ENCODE measurements around the gene TFF2. TPM values are rescaled to one million over a fixed set of nuclear protein-coding genes. Genes with fewer than 3 reads are reported as not detected.

TFF2 gene
- total and polyA plus RNA-seq, 3 experiments from 2014 or later: not detected

DNA sequence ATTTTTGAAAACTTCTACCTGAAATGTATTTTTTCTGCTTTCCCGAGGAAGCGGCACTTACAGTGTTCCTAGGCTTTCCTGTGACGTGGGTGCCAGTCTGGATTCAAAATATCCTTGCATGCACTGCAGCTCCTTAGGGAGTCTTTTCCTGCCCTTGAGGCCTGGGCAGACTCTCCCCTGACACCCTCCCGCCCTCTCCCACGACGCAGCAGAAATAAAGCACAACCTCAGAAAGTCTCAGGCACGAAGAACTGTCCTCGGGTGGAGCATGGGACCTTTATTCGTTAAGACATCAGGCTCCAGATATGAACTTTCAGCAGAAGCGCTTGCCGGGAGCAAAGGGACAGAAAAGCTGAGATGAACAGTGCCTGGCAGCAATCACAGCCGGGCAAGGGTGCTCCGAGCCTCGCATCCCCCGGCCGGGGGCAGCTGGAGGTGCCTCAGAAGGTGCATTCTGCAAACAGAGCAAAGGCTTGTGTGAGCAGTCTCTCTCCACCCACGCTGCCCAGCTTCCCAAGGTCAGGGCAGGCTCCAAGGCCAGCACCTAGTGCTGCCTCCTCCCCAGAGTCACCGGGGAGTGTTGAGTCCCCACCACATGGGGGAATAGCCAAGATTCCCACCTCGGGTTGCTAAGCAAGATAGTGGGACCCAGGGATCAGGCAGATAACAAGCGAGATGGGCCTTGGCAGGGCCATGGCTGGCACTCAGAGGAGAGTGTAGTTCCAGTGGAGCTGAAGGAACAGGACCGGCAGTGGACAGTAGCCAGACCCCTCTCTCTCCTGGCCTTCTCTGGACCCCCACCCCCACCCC is 38.8 kb downstream of the TFF2 start:
- Histone ChIP-seq H3K27ac (ENCODE audit: low read depth, low read length) (no peak overlapping the region), H3K36me3 (ENCODE audit: insufficient read depth, low read length) (no peaks in the 10 kb centered on the region), H3K9me3 (ENCODE audit: low read length) (no peaks in the 10 kb centered on the region), H3K27me3 (ENCODE audit: insufficient read depth, low read length, poor library complexity, severe bottlenecking) (no peaks in the 10 kb centered on the region), H3K4me3 (ENCODE audit: low read length) (no peak overlapping the region), H3K4me1 (ENCODE audit: insufficient read depth, low read length) (peaks cover 5% of the 10 kb centered on the region)
- no peak overlapping the region for H3K4me3 Mint-ChIP-seq
- peaks cover 7 to 12% of the 10 kb centered on the region in 2 donors for H3K27me3 Mint-ChIP-seq
- no peaks in the 10 kb centered on the region for H3K9me3 Mint-ChIP-seq
- POLR2A ChIA-PET: no interaction called here
- peaks cover 0 to 7% (median 3%) of the 10 kb centered on the region in 3 donors for H3K4me1 Mint-ChIP-seq
- CTCF ChIA-PET: interaction anchor here (1.2 to 1.4 kb wide), 2 partner anchors 55 to 139 kb away, joined by 3 read pairs; no protein-coding TSS in a partner anchor
- no peak overlapping the region for H3K27ac Mint-ChIP-seq
- no peaks in the 10 kb centered on the region for H3K36me3 Mint-ChIP-seq
- no peak for DNase-seq

DNA sequence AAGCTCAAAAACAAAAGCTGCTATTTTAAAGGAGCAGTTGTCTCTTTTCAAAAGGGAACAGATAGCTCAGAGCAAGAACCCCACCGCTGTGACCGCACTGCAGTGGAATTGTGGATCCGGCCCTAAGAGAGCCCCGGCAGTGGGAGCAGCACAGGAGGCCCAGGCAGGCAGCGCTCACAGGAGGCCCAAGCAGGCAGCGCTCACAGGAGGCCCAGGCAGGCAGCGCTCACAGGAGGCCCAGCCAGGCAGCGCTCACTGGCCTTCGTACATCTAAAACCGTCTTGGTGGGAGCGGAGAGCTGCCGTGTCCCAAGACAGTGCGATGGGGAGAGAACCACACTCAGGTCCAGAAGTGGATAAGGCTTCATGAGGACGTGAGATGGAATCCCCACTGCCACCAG is 39.6 kb downstream of the TFF2 start:
- Histone ChIP-seq H3K27me3 (ENCODE audit: insufficient read depth, low read length, poor library complexity, severe bottlenecking) (no peaks in the 10 kb centered on the region), H3K9me3 (ENCODE audit: low read length) (no peaks in the 10 kb centered on the region), H3K4me3 (ENCODE audit: low read length) (no peak overlapping the region), H3K36me3 (ENCODE audit: insufficient read depth, low read length) (no peaks in the 10 kb centered on the region), H3K27ac (ENCODE audit: low read depth, low read length) (no peak overlapping the region), H3K4me1 (ENCODE audit: insufficient read depth, low read length) (peaks cover 5% of the 10 kb centered on the region)
- no peaks in the 10 kb centered on the region for H3K36me3 Mint-ChIP-seq
- no peak overlapping the region for H3K4me3 Mint-ChIP-seq
- peaks cover 0 to 7% (median 3%) of the 10 kb centered on the region in 3 donors for H3K4me1 Mint-ChIP-seq
- DNase-seq: no peak
- H3K27me3 Mint-ChIP-seq: peaks cover 11 to 19% of the 10 kb centered on the region in 2 donors
- POLR2A ChIA-PET: no interaction called here
- CTCF ChIA-PET: interaction anchor here (0.9 to 1.4 kb wide), 5 partner anchors 7 to 139 kb away, joined by 3 to 5 read pairs (median 3); no protein-coding TSS in a partner anchor
- no peak overlapping the region for H3K27ac Mint-ChIP-seq
- no peaks in the 10 kb centered on the region for H3K9me3 Mint-ChIP-seq

DNA sequence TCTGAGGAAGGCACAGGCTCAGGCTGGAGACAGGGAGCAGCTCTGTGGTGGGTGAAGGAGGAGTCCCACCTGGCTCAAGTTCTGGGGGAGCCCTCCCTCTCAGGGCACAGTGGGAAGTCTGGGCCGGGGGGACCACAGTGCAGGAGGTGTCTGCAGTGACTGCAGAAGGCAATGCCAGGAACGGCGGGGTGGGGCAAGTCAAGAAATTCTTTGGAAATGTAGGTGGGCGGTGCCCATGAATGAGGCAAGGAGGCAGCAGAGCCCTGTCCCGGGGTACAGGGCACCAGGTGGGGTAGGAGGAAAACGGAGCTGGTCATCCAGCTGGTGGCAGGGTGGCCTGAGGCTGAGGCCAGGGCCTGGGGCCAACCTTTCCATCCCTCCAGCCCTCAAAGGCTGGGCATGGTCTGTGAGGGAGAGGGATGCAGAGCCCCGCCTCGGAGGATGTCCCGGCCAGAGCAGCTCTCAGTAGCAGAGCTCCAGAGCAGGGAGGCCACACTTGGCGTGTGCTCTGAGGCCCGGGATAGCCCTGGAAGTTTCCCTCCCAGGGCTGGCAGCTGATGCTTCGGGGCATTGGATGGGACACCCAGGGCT is 40.3 kb downstream of the TFF2 start:
- ChIA-PET POLR2A (no interaction called here), CTCF (interaction anchor here (0.9 to 1.8 kb wide), 8 partner anchors 8 to 507 kb away, joined by 3 to 7 read pairs (median 4); partner anchors contain the start of gene UBASH3A)
- H3K4me1 Mint-ChIP-seq: peaks cover 0 to 7% (median 3%) of the 10 kb centered on the region in 3 donors
- H3K9me3 Mint-ChIP-seq: no peaks in the 10 kb centered on the region
- no peak overlapping the region for H3K4me3 Mint-ChIP-seq
- Histone ChIP-seq H3K4me1 (ENCODE audit: insufficient read depth, low read length) (peaks cover 5% of the 10 kb centered on the region), H3K36me3 (ENCODE audit: insufficient read depth, low read length) (no peaks in the 10 kb centered on the region), H3K4me3 (ENCODE audit: low read length) (no peak overlapping the region), H3K27ac (ENCODE audit: low read depth, low read length) (no peak overlapping the region), H3K9me3 (ENCODE audit: low read length) (no peaks in the 10 kb centered on the region), H3K27me3 (ENCODE audit: insufficient read depth, low read length, poor library complexity, severe bottlenecking) (no peaks in the 10 kb centered on the region)
- H3K36me3 Mint-ChIP-seq: no peaks in the 10 kb centered on the region
- DNase-seq: no peak
- H3K27me3 Mint-ChIP-seq: peaks cover 11 to 21% of the 10 kb centered on the region in 2 donors
- peak overlapping the region in 1 of 8 donors; percentile 32 for H3K27ac Mint-ChIP-seq

DNA sequence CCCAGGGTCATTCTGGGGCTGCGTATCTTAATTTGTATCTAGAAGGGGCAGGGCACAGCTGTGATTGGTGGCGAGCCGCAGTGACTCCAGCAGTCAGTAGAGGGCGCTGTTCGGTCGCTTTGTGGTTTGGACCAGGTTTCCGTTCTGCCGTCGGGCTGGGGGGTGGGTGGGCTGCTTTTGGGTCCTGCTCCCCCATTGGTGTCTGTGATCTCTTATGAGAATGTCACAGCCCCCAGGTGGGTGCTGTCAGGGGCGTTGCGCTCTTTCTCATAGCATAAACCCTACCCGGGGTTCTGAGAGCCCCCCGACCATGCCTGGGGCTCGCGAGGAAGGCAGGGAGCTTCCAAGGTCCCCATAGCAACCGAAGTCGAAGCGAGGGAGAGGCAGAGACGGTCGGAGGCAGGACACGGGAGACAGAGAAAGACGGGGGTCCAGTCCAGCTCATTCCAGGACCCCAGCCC is 41.0 kb downstream of the TFF2 start:
- H3K4me3 ChIP-seq (ENCODE audit: low read length): no peak overlapping the region
- Mint-ChIP-seq H3K27ac (peak overlapping the region in 1 of 8 donors; percentile 54), H3K4me3 (no peak overlapping the region), H3K9me3 (no peaks in the 10 kb centered on the region), H3K27me3 (peaks cover 11 to 22% of the 10 kb centered on the region in 2 donors), H3K4me1 (peaks cover 0 to 7% (median 3%) of the 10 kb centered on the region in 3 donors), H3K36me3 (no peaks in the 10 kb centered on the region)
- H3K4me1 ChIP-seq (ENCODE audit: insufficient read depth, low read length): peaks cover 5% of the 10 kb centered on the region
- H3K9me3 ChIP-seq (ENCODE audit: low read length): no peaks in the 10 kb centered on the region
- H3K27me3 ChIP-seq (ENCODE audit: insufficient read depth, low read length, poor library complexity, severe bottlenecking): no peaks in the 10 kb centered on the region
- H3K27ac ChIP-seq (ENCODE audit: low read depth, low read length): no peak overlapping the region
- H3K36me3 ChIP-seq (ENCODE audit: insufficient read depth, low read length): no peaks in the 10 kb centered on the region
- ChIA-PET POLR2A (no interaction called here), CTCF (interaction anchor here (1.0 to 1.8 kb wide), 6 partner anchors 8 to 508 kb away, joined by 3 to 7 read pairs (median 4); partner anchors contain the start of gene UBASH3A)
- peak; percentile 45 to 77 (median 55) for DNase-seq

DNA sequence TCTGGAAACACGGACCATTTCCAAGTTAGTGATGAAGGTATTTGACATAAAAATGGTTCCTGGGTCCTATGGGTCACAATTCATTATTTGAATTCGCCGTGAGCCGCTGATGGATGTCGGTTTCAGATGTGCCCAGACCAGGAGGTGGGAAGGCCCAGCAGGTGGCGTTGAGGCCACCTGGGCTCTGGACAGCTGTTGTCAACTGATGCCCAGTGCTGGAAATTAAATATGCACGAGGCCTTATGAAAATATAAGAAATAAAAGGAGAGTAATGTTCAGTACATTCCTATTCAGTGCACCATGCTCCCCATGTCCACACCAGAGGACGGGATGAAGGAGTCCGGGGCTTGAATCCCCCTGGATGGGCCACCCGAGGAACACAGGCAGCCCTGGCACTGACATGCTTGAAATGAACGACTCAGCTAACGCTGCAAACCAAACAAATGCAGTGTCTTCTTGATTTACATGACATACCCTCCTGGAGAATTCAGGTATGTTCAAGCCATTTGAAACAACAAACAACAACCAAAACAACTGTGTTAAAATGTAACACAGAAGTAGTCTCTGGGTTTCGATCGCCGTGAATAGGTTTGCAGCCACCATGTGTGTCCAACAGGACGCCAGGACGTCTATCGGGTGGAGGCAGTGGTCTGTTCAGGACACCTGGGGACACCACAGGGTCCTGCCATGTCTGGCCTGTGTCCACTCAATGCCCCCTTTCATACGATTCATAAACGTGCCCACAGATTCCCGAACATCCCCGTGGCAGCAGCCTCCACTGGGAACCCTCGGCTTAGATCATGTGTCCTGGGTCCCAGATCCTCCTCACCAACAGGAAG is 41.7 kb downstream of the TFF2 start:
- Mint-ChIP-seq H3K4me1 (peaks cover 0 to 7% (median 3%) of the 10 kb centered on the region in 3 donors), H3K27me3 (peaks cover 11 to 22% of the 10 kb centered on the region in 2 donors), H3K9me3 (no peaks in the 10 kb centered on the region), H3K36me3 (no peaks in the 10 kb centered on the region), H3K27ac (peak overlapping the region in 1 of 8 donors; percentile 54), H3K4me3 (no peak overlapping the region)
- H3K27ac ChIP-seq (ENCODE audit: low read depth, low read length): no peak overlapping the region
- ChIA-PET POLR2A (no interaction called here), CTCF (interaction anchor here (1.0 to 1.8 kb wide), 5 partner anchors 95 to 508 kb away, joined by 3 to 7 read pairs (median 4); partner anchors contain the start of gene UBASH3A)
- H3K4me1 ChIP-seq (ENCODE audit: insufficient read depth, low read length): peaks cover 5% of the 10 kb centered on the region
- no peaks in the 10 kb centered on the region for H3K36me3 ChIP-seq (ENCODE audit: insufficient read depth, low read length)
- no peak for DNase-seq
- no peak overlapping the region for H3K4me3 ChIP-seq (ENCODE audit: low read length)
- H3K27me3 ChIP-seq (ENCODE audit: insufficient read depth, low read length, poor library complexity, severe bottlenecking): no peaks in the 10 kb centered on the region
- no peaks in the 10 kb centered on the region for H3K9me3 ChIP-seq (ENCODE audit: low read length)

DNA sequence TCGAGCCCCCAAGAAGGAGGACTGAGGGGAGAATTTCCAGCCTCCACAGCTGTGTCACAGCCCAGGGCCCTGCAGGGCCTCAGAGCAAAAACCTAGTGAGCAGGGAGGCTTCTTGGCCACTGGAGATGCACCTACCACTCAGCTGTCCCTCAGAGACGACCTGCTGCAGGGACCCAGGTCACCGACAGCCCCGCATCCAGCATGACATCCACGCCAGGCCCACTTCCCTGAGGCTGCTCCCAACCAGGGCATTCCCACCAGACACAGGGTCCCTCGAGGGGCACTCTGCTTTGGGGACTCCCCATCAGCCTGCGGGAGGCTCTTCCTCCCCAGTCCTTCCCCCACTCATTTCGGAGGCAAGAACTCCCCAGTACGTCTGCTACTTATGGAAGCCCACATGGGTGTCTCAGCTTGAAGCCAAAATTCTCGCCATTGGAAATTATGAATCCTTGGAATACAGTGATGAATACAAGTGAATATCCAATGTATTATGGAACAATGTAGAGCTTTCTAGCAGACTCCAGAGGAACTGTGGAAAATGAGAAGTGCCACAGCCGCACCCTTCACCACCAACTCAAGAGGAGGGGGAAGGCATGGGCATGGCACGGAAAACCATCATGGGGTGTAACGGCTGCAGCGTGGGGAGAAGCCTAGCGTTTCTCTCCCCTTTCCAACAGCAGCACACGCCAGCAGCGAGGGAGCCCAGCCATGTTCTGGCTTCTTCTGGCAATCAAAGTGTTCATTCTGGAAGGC is 42.5 kb downstream of the TFF2 start:
- Mint-ChIP-seq H3K27ac (no peak overlapping the region), H3K27me3 (peaks cover 11 to 22% of the 10 kb centered on the region in 2 donors), H3K4me1 (peaks cover 0 to 7% (median 3%) of the 10 kb centered on the region in 3 donors), H3K9me3 (no peaks in the 10 kb centered on the region), H3K4me3 (no peak overlapping the region), H3K36me3 (no peaks in the 10 kb centered on the region)
- no peaks in the 10 kb centered on the region for H3K27me3 ChIP-seq (ENCODE audit: insufficient read depth, low read length, poor library complexity, severe bottlenecking)
- ChIA-PET CTCF (interaction anchor here (1.8 kb wide), 1 partner anchor 141 kb away, joined by 7 read pairs; no protein-coding TSS in a partner anchor), POLR2A (no interaction called here)
- H3K27ac ChIP-seq (ENCODE audit: low read depth, low read length): no peak overlapping the region
- H3K9me3 ChIP-seq (ENCODE audit: low read length): no peaks in the 10 kb centered on the region
- no peaks in the 10 kb centered on the region for H3K36me3 ChIP-seq (ENCODE audit: insufficient read depth, low read length)
- no peak overlapping the region for H3K4me3 ChIP-seq (ENCODE audit: low read length)
- peaks cover 5% of the 10 kb centered on the region for H3K4me1 ChIP-seq (ENCODE audit: insufficient read depth, low read length)
- no peak for DNase-seq

DNA sequence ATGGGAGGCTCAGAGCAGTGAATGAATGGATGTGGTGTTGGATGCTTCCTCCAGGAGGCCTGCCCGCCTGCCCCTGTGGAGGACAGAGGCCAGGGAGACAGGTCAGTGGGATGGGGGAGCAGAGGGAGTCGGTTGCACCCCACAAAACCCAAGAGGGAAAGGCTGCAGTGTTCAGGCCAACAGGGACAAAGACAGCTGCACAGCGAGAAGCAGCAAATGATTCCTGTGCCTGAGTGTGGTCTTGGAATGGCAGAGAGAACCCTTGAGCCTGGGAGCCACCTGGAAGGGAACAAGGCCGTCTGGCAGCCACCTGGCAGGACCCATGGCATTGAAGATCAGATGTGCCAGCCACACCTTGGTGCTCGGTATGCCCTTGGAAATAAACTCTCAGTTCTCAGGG is 43.7 kb downstream of the TFF2 start:
- H3K4me3 ChIP-seq (ENCODE audit: low read length): no peak overlapping the region
- Mint-ChIP-seq H3K27ac (no peak overlapping the region), H3K4me1 (peaks cover 0 to 7% (median 3%) of the 10 kb centered on the region in 3 donors), H3K36me3 (no peaks in the 10 kb centered on the region), H3K9me3 (no peaks in the 10 kb centered on the region), H3K27me3 (peaks cover 11 to 22% of the 10 kb centered on the region in 2 donors), H3K4me3 (no peak overlapping the region)
- H3K9me3 ChIP-seq (ENCODE audit: low read length): no peaks in the 10 kb centered on the region
- ChIA-PET CTCF (no interaction called here), POLR2A (no interaction called here)
- peaks cover 5% of the 10 kb centered on the region for H3K4me1 ChIP-seq (ENCODE audit: insufficient read depth, low read length)
- DNase-seq: no peak
- H3K27ac ChIP-seq (ENCODE audit: low read depth, low read length): no peak overlapping the region
- no peaks in the 10 kb centered on the region for H3K27me3 ChIP-seq (ENCODE audit: insufficient read depth, low read length, poor library complexity, severe bottlenecking)
- H3K36me3 ChIP-seq (ENCODE audit: insufficient read depth, low read length): no peaks in the 10 kb centered on the region
